ENCODE measurements around the gene MYADML2.

The MYADML2 gene

DNA sequence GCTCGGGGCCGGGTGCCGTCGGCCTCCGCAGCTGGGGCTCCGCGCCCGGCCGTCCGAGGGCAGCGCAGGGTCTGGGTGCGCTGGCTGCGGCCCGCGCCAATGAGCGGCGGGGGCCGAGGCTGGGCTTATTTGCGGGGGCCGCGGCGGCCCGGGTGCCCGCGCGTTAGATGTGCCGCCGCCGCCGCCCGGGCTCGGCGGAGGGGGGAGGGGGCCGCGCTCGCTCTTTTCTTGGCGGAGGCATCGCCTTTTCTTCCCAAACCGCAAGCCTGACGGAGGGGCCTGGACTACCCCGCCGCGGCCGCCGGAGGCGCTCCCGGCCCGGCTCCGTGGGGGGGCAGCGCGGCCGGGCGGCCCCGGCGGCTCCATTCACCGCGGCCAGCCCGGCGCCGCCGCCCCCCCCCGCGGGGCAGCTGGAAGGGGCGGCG, 14.1 kb upstream of the MYADML2 start, which contains the start of gene NOTUM:
TSS of gene NOTUM (minus strand) at position 101 of the 425 bp plus-strand sequence. CDS start 278 bp downstream, outside the sequence.
- Histone ChIP-seq H3K27ac (no peak within 1 kb of the TSS), H3K9me3 (no peaks in the 10 kb centered on the region), H3K27me3 (peaks cover 96% of the 10 kb centered on the region), H3K4me3 (ENCODE audit: low read depth in 1 of 2, low read length in 1 of 2) (peak within 1 kb of the TSS; percentile 53 to 63), H3K4me1 (ENCODE audit: control insufficient read depth in 1 of 2, insufficient read depth in 1 of 2, low read depth in 1 of 2, low read length in 1 of 2) (peaks cover 9 to 19% of the 10 kb centered on the region in 2 experiments), H3K36me3 (no peaks in the 10 kb centered on the region)
- TF ChIP-seq, protein P1, sequence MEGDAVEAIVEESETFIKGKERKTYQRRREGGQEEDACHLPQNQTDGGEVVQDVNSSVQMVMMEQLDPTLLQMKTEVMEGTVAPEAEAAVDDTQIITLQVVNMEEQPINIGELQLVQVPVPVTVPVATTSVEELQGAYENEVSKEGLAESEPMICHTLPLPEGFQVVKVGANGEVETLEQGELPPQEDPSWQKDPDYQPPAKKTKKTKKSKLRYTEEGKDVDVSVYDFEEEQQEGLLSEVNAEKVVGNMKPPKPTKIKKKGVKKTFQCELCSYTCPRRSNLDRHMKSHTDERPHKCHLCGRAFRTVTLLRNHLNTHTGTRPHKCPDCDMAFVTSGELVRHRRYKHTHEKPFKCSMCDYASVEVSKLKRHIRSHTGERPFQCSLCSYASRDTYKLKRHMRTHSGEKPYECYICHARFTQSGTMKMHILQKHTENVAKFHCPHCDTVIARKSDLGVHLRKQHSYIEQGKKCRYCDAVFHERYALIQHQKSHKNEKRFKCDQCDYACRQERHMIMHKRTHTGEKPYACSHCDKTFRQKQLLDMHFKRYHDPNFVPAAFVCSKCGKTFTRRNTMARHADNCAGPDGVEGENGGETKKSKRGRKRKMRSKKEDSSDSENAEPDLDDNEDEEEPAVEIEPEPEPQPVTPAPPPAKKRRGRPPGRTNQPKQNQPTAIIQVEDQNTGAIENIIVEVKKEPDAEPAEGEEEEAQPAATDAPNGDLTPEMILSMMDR (IDR thresholded peaks at IDR 0.05), result no peak

DNA sequence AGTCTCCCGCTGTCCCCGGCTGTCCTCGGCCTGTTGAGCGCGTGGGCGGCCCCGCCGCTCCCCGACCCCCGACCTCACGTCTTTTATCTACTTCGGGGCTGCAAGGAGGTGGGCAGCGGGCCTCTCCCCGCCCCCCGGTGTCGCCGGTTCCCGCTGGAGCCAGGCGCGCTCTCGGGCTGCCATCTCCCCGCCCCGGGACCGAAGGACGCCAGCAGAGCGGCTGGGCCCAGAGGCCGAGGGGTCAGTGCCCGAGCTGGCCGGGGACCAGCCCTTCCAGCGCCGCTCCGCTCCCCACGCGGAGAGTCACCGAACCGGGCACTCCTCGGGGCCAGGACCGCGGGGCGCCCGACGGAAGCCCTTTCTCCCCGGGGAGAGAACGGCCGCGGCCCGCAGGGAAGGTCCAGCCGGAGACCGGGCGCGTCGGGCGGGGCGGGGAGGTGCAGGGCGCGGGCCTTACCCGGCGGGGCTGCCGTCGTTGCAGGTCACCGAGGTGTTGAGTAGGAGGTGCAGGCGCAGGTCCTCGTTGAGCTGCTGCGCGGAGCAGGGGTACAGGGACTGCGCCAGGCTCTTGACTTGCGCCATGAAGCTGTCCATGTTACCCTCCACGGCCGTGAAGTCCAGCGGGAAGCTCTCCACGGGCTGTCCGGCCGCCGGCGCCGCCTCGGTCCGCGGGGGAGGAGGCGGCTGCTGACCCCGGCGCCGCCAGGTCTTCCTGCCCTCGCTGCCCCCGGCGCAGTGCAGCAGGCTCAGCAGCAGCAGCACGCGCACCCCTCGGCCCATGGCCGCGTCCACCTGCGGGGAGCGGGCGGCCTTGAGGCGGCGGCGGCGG, 13.3 kb upstream of the MYADML2 start:
- Histone ChIP-seq H3K27ac (no peak overlapping the region), H3K4me3 (ENCODE audit: low read depth in 1 of 2, low read length in 1 of 2) (peak overlapping the region; percentile 53 to 63), H3K36me3 (no peaks in the 10 kb centered on the region), H3K27me3 (peaks cover 89% of the 10 kb centered on the region), H3K4me1 (ENCODE audit: control insufficient read depth in 1 of 2, insufficient read depth in 1 of 2, low read depth in 1 of 2, low read length in 1 of 2) (peaks cover 9 to 19% of the 10 kb centered on the region in 2 experiments), H3K9me3 (no peaks in the 10 kb centered on the region)
- TF ChIP-seq, protein P1 (IDR thresholded peaks at IDR 0.05), result no peak

DNA sequence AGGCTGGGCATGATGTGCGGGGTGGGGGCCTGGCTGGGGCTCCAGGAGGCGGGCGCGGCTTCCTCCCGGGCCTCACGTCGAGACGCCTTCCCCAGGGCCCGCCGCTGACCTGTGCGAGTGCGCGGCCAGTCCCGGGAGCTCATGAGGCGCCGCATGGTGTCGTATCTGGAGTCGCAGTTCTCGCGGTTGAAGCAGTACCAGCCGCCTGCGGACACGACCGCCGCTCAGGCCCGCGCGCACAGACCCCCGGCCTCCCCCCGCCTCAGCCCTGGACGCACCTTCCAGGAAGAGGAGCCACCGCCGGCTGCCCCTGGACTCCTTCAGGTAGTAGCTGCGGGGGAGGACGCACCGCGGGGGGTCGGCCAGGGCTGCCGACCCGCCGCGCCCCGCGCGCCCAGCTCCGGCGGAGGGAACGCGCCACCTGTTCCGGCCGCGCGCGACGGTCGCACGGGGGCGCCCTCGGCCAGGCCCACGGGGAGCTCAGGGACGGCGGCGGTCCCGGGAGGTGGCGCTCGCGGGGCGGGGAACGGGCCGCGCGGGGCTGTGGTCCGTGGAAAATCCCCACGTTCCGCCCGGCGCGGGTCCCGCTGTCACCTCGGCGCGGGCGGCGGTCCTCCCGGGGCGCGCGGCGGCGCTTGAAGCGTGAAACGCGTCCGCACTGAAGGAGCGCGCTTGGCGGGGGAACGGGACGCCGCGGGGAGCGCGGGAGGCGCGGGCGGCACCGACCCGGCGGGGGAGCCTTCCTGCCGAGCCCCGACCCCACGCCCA, 12.5 kb upstream of the MYADML2 start:
- H3K36me3 ChIP-seq, result no peaks in the 10 kb centered on the region
- TF ChIP-seq, protein P1 (IDR thresholded peaks at IDR 0.05), result peak; percentile 90
- H3K27ac ChIP-seq, result no peak overlapping the region
- H3K4me3 ChIP-seq (ENCODE audit: low read depth in 1 of 2, low read length in 1 of 2), result peak overlapping the region; percentile 53 to 63
- peaks cover 81% of the 10 kb centered on the region for H3K27me3 ChIP-seq
- no peaks in the 10 kb centered on the region for H3K9me3 ChIP-seq
- peaks cover 9 to 19% of the 10 kb centered on the region in 2 experiments for H3K4me1 ChIP-seq (ENCODE audit: control insufficient read depth in 1 of 2, insufficient read depth in 1 of 2, low read depth in 1 of 2, low read length in 1 of 2)

DNA sequence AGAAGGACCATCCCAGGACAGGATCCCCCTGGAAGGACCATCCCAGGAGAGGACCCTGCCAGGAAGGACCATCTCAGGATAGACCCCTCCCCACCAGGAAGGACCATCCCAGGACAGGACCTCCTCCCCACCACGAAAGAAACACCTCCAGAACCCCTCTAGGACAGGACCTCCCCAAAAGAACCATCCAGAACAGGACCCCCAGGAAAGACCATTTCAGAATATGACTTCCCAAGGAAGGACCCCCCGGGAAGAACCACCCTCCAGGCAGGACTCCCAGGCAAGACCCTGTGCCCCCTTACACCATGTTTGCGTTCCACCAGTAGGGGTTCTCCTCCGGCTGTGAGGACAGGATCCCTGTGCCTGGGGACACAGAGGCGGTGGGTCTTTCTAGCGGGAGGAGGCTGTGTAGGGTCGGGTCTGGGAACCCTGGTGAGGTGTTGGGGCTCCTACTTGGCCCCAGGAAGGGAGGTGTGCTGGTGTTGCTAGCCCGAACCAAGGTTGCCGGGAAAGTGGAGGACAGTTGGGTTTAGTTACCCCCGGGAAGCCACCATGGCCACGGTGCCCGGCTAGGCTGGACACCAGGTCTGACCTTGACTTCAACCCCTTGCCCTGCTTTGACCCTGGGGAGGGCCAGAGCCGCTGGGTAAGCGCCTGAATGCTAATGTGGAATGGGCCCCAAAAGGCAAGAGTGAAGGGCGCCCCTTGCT, 11.8 kb upstream of the MYADML2 start:
- Histone ChIP-seq H3K27me3 (peaks cover 73% of the 10 kb centered on the region), H3K4me1 (ENCODE audit: control insufficient read depth in 1 of 2, insufficient read depth in 1 of 2, low read depth in 1 of 2, low read length in 1 of 2) (peaks cover 9 to 19% of the 10 kb centered on the region in 2 experiments), H3K4me3 (ENCODE audit: low read depth in 1 of 2, low read length in 1 of 2) (peak overlapping the region in 1 of 2 experiments; percentile 63), H3K27ac (no peak overlapping the region), H3K36me3 (no peaks in the 10 kb centered on the region), H3K9me3 (no peaks in the 10 kb centered on the region)
- TF ChIP-seq, protein P1 (IDR thresholded peaks at IDR 0.05), result no peak

DNA sequence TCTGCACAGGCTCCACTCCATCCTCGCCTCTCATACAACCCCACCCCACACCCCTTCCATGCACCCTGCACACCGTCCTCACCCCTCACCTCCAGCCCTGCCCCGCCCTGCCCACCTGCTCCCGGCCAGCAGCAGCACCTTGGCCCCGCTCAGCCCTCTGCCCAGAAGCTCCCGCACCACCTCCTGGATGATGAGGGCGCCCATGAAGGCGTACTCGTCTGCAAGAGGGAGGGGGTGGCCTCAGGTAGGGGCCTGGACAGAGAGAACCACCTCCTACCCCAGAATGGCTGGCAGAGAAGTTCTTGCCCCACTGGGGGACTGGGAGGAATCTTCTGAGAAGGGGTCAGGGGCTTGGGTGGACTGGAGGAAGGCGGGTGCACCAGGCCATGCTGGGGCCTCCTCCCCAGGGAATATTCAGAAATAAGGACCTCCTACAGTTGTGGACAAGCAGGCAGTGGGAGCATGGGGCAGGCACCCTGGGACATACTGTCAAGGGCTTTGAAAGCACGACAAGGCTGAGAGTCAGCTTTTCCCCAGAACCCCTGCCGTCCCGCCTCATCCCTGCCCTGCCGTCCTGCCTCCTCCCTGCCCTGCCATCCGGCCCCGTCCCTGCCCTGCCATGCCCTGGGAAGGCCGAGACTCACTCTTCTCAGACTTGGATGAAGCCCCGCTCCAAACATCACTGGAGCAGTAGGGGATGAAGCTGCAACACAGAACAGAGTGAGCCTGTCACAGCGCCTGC, 10.8 kb upstream of the MYADML2 start:
- H3K9me3 ChIP-seq, result no peaks in the 10 kb centered on the region
- no peak overlapping the region for H3K27ac ChIP-seq
- no peaks in the 10 kb centered on the region for H3K36me3 ChIP-seq
- H3K27me3 ChIP-seq, result peaks cover 67% of the 10 kb centered on the region
- peaks cover 9 to 19% of the 10 kb centered on the region in 2 experiments for H3K4me1 ChIP-seq (ENCODE audit: control insufficient read depth in 1 of 2, insufficient read depth in 1 of 2, low read depth in 1 of 2, low read length in 1 of 2)
- H3K4me3 ChIP-seq (ENCODE audit: low read depth in 1 of 2, low read length in 1 of 2), result no peak overlapping the region
- TF ChIP-seq, protein P1 (IDR thresholded peaks at IDR 0.05), result no peak
